Lower leg skin (tissue), 3 donors: ENCODE data around the gene CALY.

Experiments
- CTCF ChIP-seq, 3 donors: fragments of 450-650 bp; IDR thresholded peaks; one replicate each; pipeline ENCODE4 v1.5.1; 2016; ENCODE audit warnings: antibody characterized with exemption in 3 of 3, mild to moderate bottlenecking in 3 of 3, moderate library complexity in 2 of 3
- POLR2A ChIP-seq, 2 donors: fragments of 450-650 bp; IDR thresholded peaks; one replicate each; pipeline ENCODE4 v1.6.1; 2016 to 2017; ENCODE audit warnings: antibody characterized with exemption in 2 of 2, mild to moderate bottlenecking in 1 of 2, moderate library complexity in 1 of 2

- TF ChIP-seq CTCF (IDR thresholded peaks at IDR 0.05) (no peak), POLR2A (IDR thresholded peaks at IDR 0.05) (no peak)
Measured at GRCh38 chr10:133370030-133370786, 33.5 kb upstream of the CALY start.
